RWPE2 (cell line): ENCODE results near the gene ZNF423.

Source experiments
- ATAC-seq: fragments of 200-7000 bp; cut with Tn5 transposase; 3 replicates; pipeline ENCODE4 v1.9.1; 2021; ENCODE audit warnings: low read depth
- DNase-seq: peaks from one replicate; pipeline ENCODE4 v3.0.0-alpha.2; 2020; ENCODE audit warnings: low spot score
- H3K27ac ChIP-seq: fragments of 450-650 bp; 2 replicates; pipeline ENCODE4 v1.5.1; 2017; ENCODE audit warnings: mild to moderate bottlenecking; ENCODE audit not compliant: poor library complexity, severe bottlenecking
- H3K27me3 ChIP-seq: fragments of 250-450 bp; sonication (Bioruptor Pico); 2 replicates; pipeline ENCODE4 v1.5.1; 2021; ENCODE audit warnings: mild to moderate bottlenecking, moderate library complexity; ENCODE audit not compliant: insufficient read depth, poor library complexity, severe bottlenecking
- H3K36me3 ChIP-seq: fragments of 250-450 bp; sonication (Bioruptor Pico); 2 replicates; pipeline ENCODE4 v1.5.1; 2020; ENCODE audit warnings: low read depth, mild to moderate bottlenecking, moderate library complexity
- H3K4me1 ChIP-seq: fragments of 250-450 bp; sonication (Bioruptor Pico); 2 replicates; pipeline ENCODE4 v1.5.1; 2021; ENCODE audit warnings: mild to moderate bottlenecking, moderate library complexity; ENCODE audit not compliant: insufficient read depth, poor library complexity, severe bottlenecking
- H3K4me3 ChIP-seq: fragments of 250-450 bp; sonication (Bioruptor Pico); 2 replicates; pipeline ENCODE4 v1.5.1; 2021; ENCODE audit warnings: mild to moderate bottlenecking, moderate library complexity; ENCODE audit not compliant: severe bottlenecking
- H3K9me3 ChIP-seq: fragments of 250-450 bp; sonication (Bioruptor Pico); 2 replicates; pipeline ENCODE4 v1.5.1; 2021; ENCODE audit warnings: mild to moderate bottlenecking, moderate library complexity; ENCODE audit not compliant: severe bottlenecking
- CTCF ChIP-seq: fragments of 450-650 bp; IDR thresholded peaks from one replicate; pipeline ENCODE4 v1.5.1; 2017; ENCODE audit warnings: mild to moderate bottlenecking, moderate library complexity; ENCODE audit not compliant: poor library complexity, severe bottlenecking

Gene ZNF423

GRCh38 chr16:49744244-49745220, 111.4 kb downstream of the ZNF423 start:
- peaks cover 7% of the 10 kb centered on the region for H3K27me3 ChIP-seq
- no peak overlapping the region for H3K27ac ChIP-seq
- TF ChIP-seq CTCF = no peak
- ATAC-seq = peak; percentile 20; the same call in 1 of the 3 replicates
- DNase-seq = no peak
- no peaks in the 10 kb centered on the region for H3K36me3 ChIP-seq
- no peaks in the 10 kb centered on the region for H3K9me3 ChIP-seq
- no peak overlapping the region for H3K4me3 ChIP-seq
- H3K4me1 ChIP-seq = no peaks in the 10 kb centered on the region

GRCh38 chr16:49743658-49744057, 112.3 kb downstream of the ZNF423 start:
- H3K9me3 ChIP-seq = no peaks in the 10 kb centered on the region
- H3K4me3 ChIP-seq = no peak overlapping the region
- no peak for TF ChIP-seq CTCF
- H3K27ac ChIP-seq = no peak overlapping the region
- peaks cover 7% of the 10 kb centered on the region for H3K27me3 ChIP-seq
- no peaks in the 10 kb centered on the region for H3K36me3 ChIP-seq
- H3K4me1 ChIP-seq = no peaks in the 10 kb centered on the region
- no peak for ATAC-seq
- no peak for DNase-seq

GRCh38 chr16:49743203-49743464, 112.8 kb downstream of the ZNF423 start:
- ATAC-seq (no peak), DNase-seq (no peak)
- peaks cover 7% of the 10 kb centered on the region for H3K27me3 ChIP-seq

GRCh38 chr16:49742428-49743202, 113.3 kb downstream of the ZNF423 start:
- H3K36me3 ChIP-seq = no peaks in the 10 kb centered on the region
- ATAC-seq (no peak), DNase-seq (no peak)
- H3K27ac ChIP-seq = no peak overlapping the region
- no peak for TF ChIP-seq CTCF
- no peaks in the 10 kb centered on the region for H3K4me1 ChIP-seq
- no peaks in the 10 kb centered on the region for H3K9me3 ChIP-seq
- peaks cover 7% of the 10 kb centered on the region for H3K27me3 ChIP-seq
- H3K4me3 ChIP-seq = no peak overlapping the region

More at GRCh38 chr16:49743203-49743464, 112.8 kb downstream of the ZNF423 start:
- Histone ChIP-seq H3K4me3 (no peak overlapping the region), H3K9me3 (no peaks in the 10 kb centered on the region), H3K36me3 (no peaks in the 10 kb centered on the region), H3K4me1 (no peaks in the 10 kb centered on the region), H3K27ac (no peak overlapping the region)
- no peak for TF ChIP-seq CTCF

GRCh38 chr16:49740256-49740655, 115.7 kb downstream of the ZNF423 start:
- H3K9me3 ChIP-seq = no peaks in the 10 kb centered on the region
- H3K36me3 ChIP-seq = no peaks in the 10 kb centered on the region
- H3K4me3 ChIP-seq = no peak overlapping the region
- ATAC-seq (no peak), DNase-seq (no peak)
- TF ChIP-seq CTCF = no peak
- H3K27me3 ChIP-seq = peaks cover 5% of the 10 kb centered on the region
- H3K4me1 ChIP-seq = no peaks in the 10 kb centered on the region
- H3K27ac ChIP-seq = no peak overlapping the region
